NCI-H82 treated with DMSO at 0.1 percent for 48 hours (cell line): ENCODE data around the gene CPNE5.

ENCODE experiments used
- DNase-seq: peaks from one replicate; lab custom pipeline; 2025; ENCODE audit not compliant: unreplicated experiment; lab: John Stamatoyannopoulos, UW

Gene CPNE5

DNA sequence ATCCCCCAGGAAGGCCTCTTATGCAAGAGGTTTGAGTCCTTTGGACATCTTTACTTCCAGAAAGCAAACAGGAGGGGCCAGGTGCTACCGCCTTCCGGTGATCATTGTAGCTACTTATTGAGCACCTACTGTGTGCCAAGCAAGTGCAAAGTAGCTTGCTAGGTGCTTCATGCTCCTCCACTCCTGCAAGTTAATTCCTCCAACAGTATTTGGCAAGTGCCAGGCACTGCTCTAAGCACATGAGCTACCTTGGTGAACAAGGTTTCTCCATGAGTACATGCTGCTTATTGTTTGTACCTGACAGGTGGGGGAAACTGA is 2.3 kb downstream of the CPNE5 start:
- DNase-seq = no peak

DNA sequence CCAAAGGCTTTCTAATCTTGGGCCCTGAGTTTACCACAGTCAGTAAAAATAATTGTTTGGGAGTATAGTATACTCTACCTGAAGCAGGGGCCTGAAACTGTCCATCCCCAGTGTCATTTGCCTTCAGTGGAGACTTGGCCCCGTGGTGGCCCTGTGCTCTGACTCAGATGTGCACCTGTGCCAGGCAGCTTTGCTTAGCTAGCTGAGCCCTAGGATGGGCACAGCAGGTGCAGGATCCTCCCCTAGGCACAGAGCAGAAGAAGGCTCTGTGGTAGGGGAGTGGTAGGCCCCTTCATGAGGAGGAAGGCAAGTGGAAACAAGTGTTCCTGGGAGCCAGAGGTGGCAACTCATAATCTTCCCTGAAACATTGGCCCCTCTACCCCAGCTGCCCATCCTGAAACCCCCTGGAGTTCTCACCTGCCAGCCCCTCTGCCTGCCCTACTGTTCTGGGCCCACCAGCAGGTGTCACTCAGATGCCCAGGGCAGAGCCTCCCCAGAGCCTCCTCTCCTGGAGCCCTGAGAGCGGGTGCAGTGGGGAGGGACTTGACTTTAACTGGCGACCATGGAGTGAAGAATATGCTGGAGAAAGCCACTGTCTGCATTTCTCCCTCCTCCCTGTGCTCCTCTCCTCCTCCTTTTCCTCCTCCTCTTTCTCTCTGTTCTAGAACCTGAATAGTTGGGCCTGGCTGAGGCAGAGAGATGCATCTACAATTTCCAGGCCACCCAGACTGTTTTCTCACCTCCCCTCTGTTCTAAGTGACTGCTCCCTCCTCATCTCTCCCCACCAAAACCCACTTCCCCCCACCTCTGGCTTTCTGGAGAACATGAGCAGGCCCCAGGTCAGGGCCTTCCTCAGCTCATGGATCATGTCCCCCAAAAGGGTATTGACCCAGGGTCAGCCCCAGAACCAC is 2.9 kb downstream of the CPNE5 start:
- no peak for DNase-seq

DNA sequence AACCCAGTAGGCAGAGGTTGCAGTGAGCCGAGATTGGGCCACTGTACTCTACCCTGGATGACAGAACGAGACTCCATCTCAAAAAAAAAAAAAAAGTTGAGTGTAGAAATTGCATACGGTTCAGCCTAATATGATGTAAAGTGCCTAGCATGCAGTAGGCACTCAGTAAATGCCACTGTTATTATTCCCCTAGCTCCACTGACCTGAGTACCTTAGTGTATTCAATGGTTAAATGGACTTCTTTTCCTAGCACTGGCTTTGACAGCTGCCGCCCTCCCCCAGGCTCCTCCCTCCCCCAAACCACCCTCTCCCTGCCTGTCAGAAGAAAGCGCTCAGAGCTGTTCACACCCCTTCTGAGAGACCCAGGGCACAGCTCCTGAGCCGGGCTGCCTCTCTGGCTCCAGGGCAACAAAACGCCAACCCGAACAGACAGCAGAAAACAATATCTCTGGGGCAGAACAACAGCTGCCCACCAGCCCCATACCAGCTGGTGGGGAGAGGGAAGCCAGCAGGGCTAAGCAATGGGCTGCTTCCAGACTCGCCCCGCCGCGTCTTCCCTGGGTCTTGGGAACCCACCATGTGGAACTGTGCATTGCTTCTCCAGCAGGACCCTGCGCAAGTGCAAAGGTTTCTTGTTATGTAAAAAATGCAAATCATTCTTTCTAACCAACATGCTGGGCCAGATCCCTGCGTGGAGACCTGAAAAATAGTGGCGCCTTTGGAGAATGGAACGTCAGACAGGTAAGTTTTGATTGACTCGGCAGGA is 4.5 kb downstream of the CPNE5 start:
- DNase-seq = no peak

DNA sequence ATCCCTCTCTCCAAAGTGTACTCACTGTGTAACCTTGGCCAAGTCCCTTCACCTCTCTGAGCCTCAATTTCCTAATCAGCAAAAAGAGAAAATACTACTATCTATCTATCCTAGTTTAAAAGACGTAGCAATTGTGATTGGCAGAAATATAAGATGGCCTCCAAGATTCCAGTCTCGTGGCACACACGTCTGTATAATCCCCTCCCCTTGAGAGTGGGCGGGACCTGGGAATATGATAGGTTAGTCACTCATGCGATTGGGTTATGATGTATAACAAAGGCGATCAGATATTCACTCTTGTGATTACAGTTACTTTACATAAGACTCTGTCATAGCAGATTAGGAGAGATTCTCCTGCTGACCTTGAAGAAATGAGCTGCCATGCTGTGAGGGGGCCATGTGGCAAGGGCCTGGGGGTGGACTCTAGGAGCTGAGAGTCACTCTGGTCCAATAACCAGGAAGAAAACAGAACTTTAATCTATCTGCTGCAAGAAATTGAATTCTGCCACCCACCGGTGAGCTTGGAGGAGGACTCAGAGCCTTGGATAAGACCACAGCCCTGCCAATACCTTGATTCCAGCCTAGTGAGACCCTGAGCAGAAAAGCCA is 6.0 kb downstream of the CPNE5 start:
- DNase-seq = no peak

DNA sequence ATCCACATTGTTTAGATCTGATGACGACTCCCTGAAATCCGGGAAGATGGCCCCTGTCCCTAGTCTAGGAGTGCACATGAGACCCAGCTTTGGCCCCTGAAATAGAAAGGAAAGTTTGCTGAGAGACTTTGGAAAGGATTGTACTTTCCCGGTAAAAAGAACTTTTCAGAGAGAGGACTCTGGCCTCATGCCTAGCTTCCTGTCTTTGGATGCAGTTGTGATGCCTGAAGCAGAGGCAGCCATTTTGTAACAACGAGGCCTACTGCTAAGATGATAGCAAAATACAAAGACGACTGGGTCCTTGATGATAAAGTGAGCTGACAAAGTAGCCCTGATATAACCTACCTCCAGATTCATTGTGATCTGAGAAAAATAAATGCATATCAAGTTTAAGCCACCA is 6.9 kb downstream of the CPNE5 start:
- no peak for DNase-seq

DNA sequence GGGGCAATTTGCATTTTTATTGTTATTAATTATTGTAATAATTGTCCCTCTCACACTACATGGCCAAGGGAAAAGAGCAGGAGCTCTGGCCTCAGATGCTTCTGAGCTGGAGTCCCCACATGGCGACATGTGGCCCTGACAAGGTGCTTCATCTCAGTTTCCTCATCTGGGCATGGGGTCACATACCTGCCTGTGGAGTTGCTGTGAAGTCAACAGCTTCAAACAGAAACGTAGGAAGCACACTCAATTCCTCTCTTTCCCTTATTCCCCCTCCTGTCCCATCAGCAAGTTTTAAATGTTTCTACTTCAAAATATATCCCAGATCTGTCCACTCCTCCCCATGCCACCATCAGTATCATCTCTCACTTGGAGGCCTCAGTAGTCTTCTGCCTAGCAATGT is 8.7 kb downstream of the CPNE5 start:
- no peak for DNase-seq

DNA sequence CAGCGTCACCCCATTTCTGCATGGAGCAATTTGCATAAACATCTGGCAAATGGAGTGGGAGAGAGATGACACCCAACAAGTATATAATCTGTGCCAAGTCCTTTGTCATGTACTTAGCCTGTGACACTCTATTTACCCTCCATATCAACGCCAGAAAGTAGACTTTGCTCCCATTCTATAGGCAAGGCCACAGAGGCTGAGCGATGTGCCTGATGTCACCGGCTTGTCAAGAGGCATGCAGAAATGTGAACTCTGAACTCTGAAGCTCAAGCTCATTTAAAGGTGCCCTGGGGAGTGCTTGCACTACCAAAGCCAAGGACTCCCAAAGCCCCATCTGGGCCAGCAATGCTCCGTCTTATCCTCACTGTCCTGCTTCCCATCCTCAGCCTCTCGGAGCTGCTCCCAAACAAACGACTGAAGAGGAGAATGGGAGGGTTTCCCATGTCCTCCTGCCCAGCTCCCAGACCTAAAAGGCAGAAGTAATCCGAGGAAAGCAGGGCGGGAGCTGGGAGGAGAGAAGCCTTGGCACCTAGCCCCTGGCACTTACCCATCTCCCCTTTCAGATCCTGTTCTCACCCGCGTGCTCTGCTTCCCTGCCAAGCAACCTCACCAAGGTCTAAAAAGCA is 9.2 kb downstream of the CPNE5 start:
- DNase-seq = no peak

DNA sequence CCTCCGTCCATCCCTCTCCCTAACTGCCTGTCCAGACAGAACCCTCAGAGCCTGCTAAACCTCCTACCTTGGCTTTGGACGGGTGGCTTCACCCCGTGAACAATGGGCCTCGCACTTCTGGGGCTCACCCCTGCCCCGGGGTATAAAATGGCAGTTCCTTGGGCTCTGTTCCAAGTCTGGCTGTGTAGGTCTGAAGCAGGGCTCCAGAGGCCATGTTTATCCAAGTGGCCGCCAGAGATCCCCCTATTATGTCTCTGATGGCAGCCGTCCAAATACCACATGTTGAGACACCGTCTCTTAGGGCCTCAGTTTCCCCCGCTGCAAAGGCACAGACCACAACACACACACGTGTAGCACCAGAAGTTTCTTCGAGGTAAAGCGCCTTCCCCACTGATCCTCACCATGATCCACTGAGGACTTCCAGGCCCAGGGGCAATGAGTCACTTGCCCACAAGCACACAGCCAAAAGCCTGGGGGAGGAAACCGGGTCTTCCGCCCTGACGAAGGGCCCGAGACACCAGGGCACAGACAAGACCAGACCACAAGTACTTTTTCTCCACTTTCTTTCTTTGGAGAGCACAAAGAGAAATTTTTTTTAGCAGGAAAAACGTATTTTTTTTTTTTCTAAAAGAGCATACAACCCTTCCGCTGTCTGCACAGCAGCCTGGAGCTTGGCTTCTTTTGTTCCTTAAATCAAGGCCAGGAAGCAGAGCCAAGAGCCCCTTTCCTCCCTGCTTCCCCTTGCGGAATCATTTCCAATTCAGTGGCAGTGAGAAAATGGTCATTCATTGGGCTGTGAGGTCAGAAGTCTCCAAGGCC is 11.8 kb downstream of the CPNE5 start:
- no peak for DNase-seq

DNA sequence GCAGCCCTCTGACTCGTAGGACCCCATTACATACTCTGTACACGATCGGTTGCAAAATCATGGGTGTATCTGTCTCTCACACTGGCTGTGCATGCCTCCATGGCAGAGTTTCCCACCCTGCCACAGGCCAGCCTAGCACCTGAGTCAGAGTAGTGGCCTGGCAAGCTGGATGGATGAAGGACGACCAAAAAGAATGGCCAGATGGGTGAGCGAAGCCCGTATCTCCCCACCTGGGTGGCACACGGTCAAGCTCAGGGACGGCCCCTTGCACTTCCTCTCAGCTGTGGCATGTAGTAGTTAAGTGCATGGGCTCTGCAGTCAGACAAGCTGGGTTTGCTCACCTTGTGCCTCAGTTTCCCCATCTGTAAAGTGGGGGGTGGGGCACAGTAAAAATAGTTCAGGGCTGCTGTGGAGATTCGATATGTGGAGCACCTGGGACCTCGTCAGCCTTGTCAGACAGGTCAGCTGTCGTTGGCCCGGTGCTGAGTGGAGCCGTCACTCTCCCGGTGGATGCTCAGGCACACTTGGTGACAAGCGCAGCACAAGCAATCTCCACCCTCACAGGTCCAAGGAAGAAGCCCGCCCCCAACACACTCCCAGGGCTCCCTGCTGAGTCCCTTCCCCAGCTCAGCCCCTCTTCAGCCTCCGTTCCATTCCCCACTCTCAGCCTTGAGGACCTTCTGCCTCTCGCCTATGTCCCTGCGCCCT is 12.6 kb downstream of the CPNE5 start:
- DNase-seq = no peak

DNA sequence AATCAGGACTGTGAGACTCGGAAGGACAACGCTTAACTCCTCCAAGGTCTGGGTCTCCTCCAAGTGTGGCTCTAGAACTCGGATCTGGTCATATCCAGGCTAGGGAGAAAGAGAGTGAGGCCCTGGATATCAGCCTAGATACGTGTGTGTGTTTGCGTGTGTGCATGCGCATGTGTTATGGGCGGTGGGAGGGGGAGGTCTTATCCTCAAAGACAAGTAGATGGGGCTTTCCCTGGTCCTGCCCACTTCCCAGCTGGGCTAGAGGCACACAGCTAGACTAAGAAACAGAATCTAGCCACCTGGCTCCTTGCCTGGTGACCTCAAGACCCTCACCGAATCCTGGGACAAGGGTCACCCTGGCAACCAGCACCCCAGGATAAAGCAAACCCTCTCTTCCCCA is 13.2 kb downstream of the CPNE5 start:
- no peak for DNase-seq

DNA sequence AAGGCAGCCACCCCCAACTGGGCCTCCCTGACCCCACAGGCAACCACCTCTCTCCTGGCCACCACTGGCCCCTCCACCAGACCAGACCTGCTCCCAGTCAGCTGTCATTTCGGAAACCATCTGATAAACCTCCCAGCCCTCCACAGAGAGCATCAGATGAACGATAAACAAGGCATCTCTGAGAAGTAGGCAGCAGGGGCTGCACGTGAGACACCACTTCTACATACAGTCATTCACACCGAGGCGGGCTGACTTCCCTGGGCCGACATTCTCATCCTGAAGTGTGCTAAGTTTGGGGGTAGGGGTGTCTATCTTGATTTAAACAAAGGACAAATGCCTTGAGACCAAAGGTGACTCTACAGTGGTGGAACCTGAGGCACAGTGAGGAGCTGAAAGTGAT is 13.8 kb downstream of the CPNE5 start:
- no peak for DNase-seq

DNA sequence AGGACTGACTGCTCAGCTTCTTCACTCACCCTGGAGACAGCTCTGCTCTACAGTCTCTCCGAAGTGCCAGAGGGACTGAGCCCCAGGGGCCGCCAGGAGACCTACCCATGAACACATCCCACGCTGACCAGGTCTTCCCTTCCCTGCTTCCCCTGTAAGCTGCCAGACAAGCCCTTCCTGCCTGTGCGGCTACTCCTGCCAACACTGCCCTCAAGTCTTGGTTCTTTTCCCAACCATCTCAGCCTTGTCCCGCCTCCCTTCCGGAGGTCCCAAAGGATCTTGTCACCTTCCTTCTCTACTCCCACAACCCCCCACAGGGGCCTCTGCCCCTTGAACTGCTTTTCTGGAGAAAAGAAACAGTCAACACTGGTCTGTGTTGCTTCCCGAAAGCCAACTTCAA is 15.0 kb downstream of the CPNE5 start:
- no peak for DNase-seq

DNA sequence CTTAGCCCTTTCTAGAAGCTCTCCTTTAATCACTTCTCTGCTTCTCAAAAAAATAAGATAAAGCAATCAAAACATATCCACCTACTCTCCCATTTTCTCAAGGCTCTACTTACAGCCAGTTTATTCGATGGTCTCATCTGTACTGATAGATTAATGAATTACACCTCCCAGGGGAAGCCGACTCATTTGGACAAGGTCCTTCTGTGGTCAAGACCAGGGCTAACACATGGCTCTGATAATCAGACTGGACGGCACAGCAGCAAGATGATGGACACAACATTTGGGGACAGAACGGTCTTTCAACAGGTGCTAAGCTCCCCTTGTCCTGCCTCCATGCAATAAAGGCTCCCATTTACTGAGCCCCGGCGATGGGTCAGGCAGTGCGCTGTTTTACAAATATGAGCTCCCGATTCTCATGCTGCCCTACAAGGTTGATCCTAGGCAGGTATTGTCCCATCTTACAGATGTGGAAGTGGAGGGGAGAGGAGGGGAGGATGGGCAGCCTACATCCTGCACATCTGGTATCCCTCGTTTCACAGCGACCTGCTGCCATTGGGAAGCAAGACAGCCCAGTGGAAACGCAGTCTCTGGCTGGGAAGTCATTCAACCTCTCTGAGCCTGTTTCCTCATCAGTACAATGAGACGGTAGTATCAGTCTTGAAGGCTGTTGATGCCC is 15.7 kb downstream of the CPNE5 start:
- DNase-seq = no peak

DNA sequence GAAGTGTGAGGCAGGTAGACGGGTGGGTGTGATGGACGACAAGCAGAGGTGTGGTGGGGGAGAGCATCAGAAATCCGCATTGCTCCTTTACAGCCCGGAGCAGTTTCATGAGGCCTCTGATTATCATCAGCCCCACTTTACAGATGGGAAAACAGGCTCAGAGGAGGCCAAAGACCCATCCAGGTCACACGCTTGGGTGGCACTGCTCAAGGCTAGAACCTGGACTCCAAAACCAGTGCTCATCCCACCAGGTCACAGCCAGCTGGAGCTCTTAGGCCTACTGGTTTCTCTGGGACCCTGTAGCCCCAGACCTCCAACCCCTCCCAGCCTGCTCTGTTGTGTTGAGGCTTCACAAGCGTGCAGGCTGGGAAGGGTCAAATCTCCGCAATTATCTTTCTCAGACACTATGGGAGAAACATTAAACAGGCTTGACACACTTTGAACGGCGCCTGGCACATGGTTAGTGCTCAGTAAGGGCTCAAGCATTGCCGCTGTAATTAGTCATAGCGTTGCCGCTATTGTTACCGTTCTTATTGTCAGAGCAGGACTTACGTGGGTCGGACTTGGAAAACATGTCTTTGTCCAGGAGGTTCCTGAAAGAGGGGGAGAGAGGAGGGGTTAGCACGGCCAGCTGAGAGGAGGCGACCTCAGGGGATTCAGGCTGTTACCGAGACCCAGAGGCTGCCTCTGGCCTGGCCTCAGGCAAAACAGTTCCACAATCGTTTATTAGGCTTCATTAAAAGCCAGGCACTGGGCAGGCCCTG is 16.6 kb downstream of the CPNE5 start:
- DNase-seq = no peak

DNA sequence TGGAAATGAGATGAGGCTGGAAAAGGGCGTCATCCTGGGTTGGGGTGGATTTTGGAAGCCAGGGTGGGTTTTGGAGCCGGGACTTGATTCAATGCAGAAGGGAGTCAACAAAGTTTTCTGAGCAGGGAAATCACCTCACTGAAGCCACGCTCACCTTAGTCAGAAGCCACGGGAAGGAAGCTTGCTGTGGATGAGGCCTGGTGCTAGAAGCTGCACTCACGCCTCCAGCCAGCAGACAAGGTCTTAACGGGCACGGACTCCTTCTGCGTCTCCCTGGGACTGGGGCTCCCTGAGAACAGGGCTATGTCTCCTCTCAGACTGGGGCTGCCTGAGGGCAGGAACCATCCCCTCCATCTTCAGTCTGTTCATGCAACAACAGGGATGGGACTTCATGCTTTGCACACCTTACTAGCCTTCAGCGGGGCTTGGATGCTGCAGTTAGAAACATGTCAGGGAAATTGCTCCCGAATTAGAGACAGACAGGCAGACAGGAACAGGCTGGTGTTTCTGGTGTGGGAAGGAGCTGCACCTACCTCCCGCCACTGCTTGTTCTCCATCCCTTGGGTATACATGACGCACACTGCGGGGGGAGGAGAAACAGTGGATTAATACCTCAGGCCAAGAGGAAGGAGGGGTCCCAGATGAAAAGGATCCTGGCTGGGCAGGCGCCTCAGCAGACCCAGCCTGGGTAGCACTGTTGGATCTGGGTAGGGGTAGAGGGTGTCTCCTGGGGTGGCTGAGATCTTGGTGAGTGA is 17.5 kb downstream of the CPNE5 start:
- DNase-seq = peak; percentile 43

DNA sequence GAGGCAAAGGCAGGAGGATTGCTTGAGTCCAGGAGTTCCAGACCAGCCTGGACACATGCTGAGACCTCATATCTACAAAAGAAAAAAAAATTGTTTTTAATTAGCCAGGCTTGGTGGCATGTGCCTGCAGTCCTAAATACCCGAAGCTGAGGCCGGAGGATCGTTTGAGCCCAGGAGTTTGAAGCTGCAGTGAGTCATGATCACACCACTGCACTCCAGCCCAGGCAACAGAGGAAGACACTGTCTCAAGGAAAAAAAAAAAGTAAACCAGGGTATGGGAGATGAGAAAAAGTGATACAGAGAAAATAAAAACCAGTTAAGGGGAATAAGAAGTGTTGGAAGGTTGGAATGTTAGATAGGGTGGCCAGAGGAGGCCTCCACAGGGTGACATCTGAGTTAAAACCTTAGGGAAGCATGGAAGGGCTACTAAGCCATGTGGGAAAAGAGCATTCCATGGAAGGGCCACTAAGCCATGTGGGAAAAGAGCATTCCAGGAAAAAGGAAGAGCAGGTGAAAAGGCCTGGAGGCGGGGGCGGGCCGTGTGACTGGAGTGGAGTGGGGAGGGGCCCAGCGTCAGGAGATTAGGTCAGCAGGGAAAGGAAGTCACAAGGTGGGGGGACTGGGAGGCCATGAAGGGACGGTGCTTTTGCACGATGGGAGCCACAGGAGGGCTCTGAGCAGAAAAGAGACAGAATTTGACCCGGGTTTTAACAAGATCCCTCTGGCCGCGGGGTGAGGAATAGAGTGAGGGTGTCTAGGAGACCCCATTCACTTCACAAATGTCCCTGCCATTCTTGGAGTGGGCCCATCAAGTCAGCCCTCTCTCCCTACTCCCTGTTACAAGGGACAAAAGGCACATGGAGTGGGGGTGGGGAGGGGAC is 18.3 kb downstream of the CPNE5 start:
- DNase-seq = no peak

DNA sequence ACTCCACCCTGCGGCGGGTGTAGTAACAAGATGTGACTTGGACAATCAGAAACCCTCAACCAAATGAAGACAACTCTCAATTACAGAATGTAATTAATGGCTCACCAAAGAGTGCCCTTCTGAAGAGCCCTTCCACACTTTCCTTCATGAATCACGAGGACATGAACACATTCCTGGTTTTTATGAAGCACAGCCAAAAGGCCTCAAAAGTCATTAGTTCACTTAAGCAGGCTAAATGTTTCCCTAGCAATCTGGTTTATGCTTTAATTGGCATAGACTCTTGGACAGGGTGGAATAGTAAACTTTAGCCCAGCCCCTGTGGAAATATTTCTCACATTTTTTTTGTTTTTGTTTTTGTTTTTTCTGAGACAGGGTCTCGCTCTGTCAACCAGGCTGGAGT is 20.5 kb downstream of the CPNE5 start:
- DNase-seq = no peak
